Frontal cortex (tissue), 4 donors: ENCODE measurements around the gene IFRD2. TPM values are rescaled to one million over a fixed set of nuclear protein-coding genes. Genes with fewer than 3 reads are reported as not detected.

Experiments
- DNase-seq, 2 donors: peaks; one replicate each; pipeline ENCODE4 v3.0.0; 2012; ENCODE audit warnings: low spot score in 2 of 2
- FAIRE-seq: peaks from 2 replicates; lab custom pipeline; 2012; peaks lifted over from hg19 to GRCh38; lab: Jason Lieb, UNC
- total RNA-seq: library from RNA; depleted of rRNA; stranded (reverse); fragments of >200 nt; gene quantifications from one replicate; pipeline ENCODE4 v1.2.3, GENCODE V29; 2014
- donor health status: control.
- donor health status: control.
- donor health status: control.

Gene IFRD2
- total RNA-seq, result 17.9 TPM

DNA sequence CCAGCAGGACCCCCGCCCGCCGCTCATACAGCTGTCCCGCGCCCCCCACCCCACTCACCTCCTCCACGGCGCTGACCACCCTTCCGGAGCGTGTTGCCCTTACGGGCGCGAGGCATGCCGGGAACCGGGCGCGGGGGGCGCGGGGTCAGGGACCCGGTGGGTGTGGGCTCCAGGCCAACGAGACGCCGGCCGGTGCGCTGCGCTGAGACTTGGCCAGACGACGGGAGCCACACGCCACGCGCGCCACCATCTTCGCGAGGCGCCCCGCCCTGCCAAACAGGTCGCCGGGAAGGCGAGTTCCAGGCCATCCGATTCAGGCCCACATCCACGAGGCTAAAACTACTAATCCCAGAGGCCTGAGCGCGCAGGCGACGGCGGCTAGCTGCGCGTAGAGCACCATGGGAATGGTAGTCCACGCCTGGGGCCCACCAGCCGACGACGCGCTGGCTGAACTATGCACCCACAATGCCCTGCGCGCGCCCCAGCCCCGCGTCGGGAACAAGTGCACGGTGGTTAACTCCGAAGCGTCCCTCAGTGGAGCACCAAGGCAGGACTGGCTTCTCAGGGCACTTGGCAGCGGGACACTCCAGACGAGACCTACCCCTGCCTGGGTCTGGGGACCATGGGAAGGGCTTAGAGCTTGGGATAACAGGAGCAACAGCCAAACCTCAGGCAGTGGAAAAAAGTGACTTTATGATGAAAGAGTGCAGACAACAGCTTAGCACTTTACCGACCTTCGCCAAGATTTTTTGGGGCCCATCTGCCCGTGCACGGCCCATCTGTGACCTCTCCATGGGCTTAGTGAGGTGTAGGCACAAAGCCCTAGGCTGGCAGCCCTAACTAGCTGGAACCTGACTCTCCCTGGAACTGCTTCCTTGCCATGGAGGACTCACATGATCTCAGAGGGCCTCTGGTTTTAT lies at the start of gene IFRD2:
Gene IFRD2, minus strand, starts transcription at position 271 of the 920 bp plus-strand sequence. Its CDS starts 155 bp downstream, at position 116.
- DNase-seq (peak; percentile 96 to 97), FAIRE-seq (peak; percentile 43)

DNA sequence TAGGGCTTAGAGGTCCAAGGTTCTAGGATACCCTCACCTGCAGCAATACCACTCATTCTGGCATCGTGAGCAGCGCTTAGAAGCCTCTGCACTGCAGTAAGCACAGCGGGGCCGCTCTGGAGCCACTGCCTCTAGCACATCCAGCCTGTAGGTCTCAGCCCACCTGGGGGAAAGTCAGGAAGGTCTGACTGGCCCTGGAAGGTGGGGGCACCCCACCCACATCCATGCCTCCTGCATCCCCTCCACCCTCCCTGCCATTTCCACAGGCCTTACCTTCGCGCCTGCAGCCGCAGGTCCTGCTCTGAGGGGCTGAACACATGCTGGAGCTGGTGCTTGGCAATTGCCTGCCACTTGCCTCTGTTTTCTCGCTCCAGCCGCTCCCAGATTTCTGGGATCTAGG lies 49.3 kb upstream of the IFRD2 start:
- FAIRE-seq, result no peak
- DNase-seq, result no peak

- DNase-seq (no peak), FAIRE-seq (no peak)
Observed at GRCh38 chr3:50340448-50341329, 48.5 kb upstream of the IFRD2 start, which contains the start of gene RASSF1. Gene RASSF1, minus strand, starts transcription at chr3:50340836. Its CDS starts 31 bp downstream, at chr3:50340805.

DNA sequence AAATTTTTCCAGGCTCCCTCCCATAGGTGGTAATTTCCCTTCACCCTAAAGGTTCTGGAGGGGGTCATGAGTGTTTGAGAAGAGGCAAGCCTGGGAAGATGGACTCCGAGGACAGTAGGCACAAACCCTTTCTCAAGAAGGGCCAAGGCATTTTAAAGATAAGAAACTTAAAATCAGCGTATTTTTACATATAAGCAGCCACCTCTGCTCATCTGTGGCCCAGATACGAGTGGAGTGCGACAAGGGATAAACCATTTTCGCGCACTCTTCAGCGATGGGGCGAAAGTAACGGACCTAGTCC lies 47.9 kb upstream of the IFRD2 start:
- no peak for DNase-seq
- no peak for FAIRE-seq

DNA sequence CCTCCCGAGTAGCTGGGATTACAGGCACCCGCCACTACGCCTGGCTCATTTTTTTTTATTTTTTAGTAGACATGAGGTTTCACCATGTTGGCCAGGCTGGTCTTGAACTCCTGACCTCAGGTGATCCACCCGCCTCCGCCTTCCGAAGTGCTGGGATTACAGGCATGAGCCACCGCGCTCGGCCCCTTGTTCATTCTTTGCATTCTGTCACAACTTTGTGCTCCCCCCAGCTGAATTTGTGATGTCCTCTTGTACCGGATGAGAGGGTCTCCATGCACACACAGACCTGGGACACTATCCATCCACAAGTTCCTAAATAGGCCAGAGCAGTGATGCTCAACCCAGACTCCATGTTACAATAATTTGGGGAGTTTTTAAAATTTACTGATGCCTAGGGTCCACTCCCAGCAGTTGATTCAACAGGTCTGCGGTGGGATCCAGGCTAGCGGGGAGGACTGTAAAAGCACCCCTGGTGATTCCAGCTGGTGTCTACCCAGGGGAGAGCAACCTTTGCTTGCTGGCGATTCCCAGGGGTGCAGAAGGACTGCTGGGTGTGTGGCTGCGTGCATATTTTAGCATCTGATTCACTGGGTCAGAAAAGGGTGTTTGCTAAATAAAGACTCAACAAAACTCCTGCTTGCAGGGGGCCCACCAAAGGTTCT lies 47.4 kb upstream of the IFRD2 start:
- FAIRE-seq (no peak), DNase-seq (no peak)

- no peak for FAIRE-seq
- no peak for DNase-seq
Observed at GRCh38 chr3:50338965-50339364, 46.7 kb upstream of the IFRD2 start.

DNA sequence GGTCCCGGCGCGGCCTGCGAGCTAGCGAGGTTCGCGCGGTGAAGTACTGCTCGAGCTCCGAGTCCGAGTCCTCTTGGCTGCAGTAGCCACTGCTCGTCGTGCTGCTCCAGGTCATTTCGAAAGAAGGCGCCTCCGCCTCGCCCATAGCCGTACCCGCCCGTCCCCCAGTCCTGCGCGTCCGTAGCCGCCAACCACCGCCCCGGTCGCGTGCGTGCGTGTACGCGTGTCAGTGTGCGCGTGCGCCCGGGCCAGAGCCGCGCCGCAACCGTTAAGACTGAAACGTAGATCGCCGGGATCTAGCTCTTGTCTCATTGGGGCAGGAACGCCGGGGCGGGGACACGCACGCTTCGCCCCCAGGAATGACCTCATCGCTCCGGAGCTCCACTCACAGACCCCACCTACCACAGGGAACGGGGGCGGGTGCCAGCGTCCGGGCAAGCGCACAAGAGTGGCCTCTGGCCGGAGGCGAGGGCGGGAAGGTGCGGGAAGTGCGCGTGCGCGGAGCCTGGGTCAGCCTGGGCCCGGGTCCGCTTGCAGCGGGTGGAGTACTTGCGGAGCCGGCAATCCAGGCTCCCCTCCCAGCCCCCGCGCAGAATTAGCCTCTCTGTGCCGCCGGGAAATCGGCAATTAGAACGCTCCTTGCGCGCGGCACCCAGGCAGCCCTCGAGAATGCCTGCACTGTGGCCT lies 45.1 kb upstream of the IFRD2 start:
- FAIRE-seq (no peak), DNase-seq (peak; percentile 99 to 100)

DNA sequence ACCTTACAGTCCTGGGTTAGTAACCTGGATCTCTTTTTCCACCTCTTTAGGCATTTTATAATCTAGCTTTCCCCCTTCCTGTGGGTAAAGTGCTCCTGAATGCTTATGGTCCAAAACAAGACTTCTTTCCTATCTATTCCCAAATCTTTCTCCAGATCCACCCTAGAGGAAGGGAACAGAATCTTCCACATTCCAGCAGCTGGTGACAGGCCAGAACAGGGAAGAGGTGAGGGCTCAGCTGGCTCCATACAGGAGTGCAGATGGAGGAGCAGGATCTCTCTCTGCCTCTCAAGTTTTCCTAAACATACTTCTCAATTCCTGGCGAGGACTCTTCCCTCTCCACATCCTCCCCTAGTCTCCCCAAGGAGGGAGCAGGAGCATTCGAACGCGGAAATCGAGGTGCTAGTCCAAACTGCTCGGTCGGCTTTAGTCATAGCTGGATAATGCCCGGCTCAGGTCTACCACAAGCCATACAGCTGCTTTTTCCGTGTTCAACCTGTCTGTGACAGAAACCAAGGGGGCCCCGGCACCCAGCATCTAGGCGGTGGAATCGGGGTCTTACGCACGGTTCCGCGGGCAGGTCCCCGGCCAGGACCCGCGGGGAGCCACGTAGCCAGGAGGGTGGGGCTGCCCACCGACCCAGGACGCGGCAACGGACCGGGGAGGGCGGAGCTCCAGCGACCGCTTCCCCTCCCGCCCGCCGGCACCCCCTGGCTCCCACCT lies 44.4 kb upstream of the IFRD2 start:
- no peak for DNase-seq
- no peak for FAIRE-seq

GRCh38 chr3:50334339-50335075 lies 42.3 kb upstream of the IFRD2 start:
- FAIRE-seq, result no peak
- DNase-seq, result no peak

DNA sequence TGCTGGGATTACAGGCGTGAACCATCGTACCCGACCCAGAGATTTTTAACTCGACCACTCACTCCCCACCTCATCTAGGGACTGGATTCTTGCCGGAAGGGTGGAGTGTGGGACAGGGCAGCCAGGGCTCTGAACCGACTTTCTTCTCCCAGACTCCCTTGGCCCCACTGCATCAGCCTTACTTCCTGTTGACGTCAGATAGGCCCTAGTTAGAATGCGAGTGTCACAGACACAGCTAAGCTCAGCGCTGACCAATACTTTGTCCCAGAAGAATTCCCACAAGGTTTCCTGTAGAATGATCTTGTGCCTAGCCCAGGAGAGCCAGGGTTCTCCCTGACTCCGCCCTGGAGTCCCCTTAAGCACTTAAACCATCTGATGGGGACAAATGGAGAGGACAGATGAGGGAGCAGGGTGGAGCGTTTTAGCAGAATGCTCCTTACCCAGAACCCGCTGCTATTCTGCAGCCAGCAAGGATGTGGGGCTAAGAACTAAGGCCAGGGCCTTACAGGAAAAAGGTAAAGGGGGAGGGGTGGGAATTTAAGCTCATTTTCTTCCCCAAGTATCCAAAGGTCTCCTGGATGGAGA lies 41.6 kb upstream of the IFRD2 start:
- no peak for FAIRE-seq

GRCh38 chr3:50331364-50331907 lies 39.2 kb upstream of the IFRD2 start:
- FAIRE-seq, result no peak
- no peak for DNase-seq

More for the DNA sequence above, 41.6 kb upstream of the IFRD2 start:
- peak in 1 of 2 donors; percentile 54 for DNase-seq

DNA sequence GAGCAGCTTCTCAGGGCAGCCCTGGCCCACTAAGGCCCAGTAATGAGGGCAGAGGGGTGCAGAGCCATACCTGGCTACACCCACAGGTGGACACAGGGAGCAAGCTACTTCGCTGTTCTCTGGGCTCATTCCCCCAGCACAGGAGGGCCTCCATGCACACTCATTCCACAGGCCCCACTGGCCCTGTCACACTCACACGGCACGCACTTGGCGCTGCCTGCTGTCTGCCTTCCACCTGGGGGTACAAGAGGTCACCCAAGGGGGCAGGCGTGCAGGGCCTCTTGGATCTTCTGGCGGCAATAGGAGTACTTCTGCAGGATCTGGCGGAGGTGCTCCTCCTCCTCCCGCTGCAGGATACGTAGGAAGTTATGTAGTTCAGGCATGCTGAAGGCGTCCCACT lies 38.1 kb upstream of the IFRD2 start:
- no peak for DNase-seq
- no peak for FAIRE-seq

GRCh38 chr3:50327943-50328691 lies 35.9 kb upstream of the IFRD2 start, which contains the start of gene TUSC2:
Gene TUSC2, minus strand, starts transcription at chr3:50328223. Its CDS starts 124 bp downstream, at chr3:50328099.
- DNase-seq, result peak; percentile 95 to 97
- FAIRE-seq, result peak; percentile 77

- no peak for DNase-seq
- FAIRE-seq, result no peak
Observed at GRCh38 chr3:50327129-50327528, 34.9 kb upstream of the IFRD2 start.

GRCh38 chr3:50326182-50326541 lies 33.9 kb upstream of the IFRD2 start:
- FAIRE-seq, result no peak
- no peak for DNase-seq

GRCh38 chr3:50325497-50326181 lies 33.4 kb upstream of the IFRD2 start:
- DNase-seq, result no peak

More at GRCh38 chr3:50325497-50326181, 33.4 kb upstream of the IFRD2 start:
- no peak for FAIRE-seq
